Epithelial cell of proximal tubule (primary cell): ENCODE data around the gene FOXA2. TPM values are rescaled to one million over a fixed set of nuclear protein-coding genes. Genes with fewer than 3 reads are reported as not detected.

Source experiments
- DNase-seq: peaks from one replicate; pipeline ENCODE4 v3.0.0-alpha.2; 2011; ENCODE audit warnings: low read depth
- H3K4me3 ChIP-seq: 2 replicates; pipeline ENCODE4 v1.5.1; 2011; ENCODE audit warnings: low read depth, mild to moderate bottlenecking, low read length
- total RNA-seq: library from RNA; depleted of rRNA; stranded (reverse); fragments of >200 nt; gene quantifications from 2 replicates; pipeline ENCODE4 v1.2.3, GENCODE V29; 2015
- TF ChIP-seq, protein P1 (sequence below): conservative IDR thresholded peaks from 2 replicates; pipeline ENCODE4 v1.5.1; 2012; ENCODE audit warnings: low read depth, mild to moderate bottlenecking, low read length

Gene FOXA2
- total RNA-seq, 1 donor from 2014 or later, result not detected

DNA sequence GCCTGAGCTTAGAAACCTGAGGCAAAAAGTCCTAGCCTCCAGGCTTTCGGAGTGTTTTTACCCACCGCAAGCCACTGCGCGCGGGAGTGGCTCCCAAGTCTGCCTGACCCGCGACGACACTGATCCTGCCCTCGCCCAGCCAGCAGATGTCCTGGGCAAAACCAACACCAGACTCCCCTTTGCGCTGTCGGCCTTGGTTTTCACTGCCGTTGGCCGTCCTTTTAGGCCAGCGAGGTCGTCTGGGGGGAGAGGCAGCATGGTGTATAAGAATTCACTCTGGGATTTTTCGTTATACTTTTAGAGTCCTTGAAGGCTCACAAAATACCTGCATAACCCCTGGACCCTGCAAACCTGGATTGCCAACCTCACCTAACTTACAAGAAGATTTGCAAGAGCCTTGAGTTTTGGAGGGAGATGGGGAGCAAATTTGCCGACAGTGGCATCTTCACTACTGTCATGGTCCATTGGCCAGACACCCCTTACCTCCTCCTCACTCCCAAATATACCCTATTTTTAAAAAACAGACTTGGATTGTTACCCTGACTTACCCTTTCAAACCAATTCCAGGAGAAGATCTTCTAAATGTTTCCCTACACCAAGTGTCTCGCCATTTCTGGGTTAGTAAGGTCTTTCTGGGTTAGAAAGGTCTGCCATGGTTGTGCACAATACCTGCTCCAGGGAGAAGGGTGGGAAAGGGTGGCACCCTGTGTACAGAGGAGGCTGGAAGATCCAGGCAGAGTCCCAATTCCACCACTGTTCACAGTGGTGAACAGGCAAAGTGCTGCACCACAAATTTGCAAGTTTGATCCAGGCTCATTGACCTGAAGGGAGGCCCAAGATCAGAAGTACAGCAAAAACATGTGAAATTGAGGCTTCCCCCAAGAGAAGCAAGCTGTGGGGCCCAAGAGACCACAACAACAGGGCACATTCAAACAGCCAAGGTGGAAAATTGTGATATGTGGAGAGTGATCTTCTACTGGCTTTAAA, 4.4 kb downstream of the FOXA2 start:
- no peak for DNase-seq
- H3K4me3 ChIP-seq, result no peak overlapping the region
- TF ChIP-seq, protein P1, sequence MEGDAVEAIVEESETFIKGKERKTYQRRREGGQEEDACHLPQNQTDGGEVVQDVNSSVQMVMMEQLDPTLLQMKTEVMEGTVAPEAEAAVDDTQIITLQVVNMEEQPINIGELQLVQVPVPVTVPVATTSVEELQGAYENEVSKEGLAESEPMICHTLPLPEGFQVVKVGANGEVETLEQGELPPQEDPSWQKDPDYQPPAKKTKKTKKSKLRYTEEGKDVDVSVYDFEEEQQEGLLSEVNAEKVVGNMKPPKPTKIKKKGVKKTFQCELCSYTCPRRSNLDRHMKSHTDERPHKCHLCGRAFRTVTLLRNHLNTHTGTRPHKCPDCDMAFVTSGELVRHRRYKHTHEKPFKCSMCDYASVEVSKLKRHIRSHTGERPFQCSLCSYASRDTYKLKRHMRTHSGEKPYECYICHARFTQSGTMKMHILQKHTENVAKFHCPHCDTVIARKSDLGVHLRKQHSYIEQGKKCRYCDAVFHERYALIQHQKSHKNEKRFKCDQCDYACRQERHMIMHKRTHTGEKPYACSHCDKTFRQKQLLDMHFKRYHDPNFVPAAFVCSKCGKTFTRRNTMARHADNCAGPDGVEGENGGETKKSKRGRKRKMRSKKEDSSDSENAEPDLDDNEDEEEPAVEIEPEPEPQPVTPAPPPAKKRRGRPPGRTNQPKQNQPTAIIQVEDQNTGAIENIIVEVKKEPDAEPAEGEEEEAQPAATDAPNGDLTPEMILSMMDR, result no peak

DNA sequence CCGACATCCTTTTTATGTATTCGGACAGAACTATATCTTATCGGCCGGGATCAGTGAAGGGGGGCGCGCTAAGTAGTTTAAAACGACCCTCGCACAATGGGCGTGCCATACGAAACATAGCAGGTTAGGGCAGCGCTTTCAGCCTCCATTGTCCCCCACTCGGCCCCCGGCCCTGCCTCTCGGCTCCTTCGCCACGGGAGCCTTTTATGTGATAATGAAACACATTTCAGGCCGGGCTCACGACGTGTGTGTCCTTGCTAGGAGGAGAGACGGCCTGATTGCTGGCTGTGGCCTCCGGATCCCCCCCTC, 5.3 kb downstream of the FOXA2 start:
- H3K4me3 ChIP-seq, result no peak overlapping the region
- DNase-seq, result no peak
- TF ChIP-seq, protein P1, result no peak

DNA sequence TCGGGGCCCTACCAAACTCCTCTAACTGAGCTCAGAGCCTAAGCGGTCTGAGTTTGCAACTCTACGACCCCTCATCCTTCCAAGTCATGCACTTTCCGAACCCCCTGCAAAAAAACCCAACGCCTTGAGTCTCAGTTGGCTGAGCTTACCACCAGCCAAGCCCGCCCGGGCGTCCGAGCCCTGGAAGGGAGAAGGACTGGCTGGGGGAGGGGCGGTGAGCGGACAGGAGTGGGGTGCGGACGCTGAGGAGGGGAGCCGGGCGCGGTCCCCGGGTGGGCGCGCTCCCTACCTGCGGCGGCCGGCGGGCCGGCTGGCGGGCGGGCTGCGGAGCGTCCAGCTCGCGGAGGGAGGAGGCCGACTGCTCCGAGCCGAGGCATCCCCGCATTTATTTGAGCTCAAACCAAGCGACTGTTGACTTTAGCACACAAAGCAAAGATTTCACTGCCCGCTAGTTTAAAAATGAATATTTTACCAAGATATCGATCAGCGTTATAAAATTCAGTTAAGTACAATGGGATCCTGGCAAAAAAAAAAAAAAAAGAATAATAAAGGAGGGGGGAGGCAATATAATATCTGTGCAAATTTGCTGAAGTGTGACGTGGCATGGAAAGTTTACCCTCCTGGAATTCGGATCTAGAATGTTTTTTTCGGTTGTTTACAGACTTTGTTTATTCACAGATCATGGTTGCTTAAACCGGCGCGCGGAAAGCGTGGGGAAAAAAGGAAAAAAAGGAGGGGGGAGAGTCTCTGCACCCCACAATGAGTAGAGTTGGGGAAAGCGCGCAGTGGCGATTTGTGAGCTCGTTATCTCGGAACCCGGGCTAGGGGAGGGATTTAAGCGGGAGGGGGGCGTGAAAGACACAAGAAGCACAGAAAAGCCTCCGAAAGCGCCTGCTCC, 5.9 kb downstream of the FOXA2 start:
- TF ChIP-seq, protein P1, result no peak
- H3K4me3 ChIP-seq, result no peak overlapping the region
- DNase-seq, result no peak

DNA sequence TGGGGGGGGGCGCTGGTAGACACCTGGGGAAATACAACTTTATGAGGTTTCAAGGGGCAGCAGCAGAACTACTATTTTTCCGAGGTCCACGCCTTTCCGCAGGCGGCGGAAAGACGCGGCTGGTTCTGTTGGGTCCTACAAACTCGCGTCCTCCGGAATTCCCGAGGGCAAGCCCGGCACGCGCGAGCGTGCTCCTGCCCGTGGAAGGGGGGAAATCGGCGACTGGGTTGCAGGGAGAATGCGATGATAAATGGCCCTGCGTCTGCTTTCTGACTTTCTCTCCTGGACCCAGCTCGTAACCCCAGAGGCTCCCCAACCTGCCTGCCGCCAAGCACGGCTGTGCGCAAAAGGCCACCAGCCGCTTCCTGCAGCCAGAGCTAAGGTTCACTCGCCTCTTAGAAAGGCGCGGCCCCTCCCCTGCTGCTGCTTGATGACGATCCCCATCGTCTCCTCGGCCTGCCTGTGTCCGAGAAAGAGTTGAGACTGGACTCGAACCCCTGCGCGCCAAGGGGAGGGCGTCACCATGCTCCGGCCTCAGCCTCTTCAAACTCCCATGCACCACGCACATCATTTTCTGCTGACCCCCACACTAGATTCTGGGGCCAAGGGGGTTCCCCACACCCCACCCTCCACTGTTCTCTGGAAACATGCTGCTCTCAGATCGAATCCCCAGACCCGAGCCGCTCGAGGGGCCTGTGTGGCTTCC, 6.7 kb downstream of the FOXA2 start:
- DNase-seq, result no peak
- TF ChIP-seq, protein P1, result no peak
- H3K4me3 ChIP-seq, result no peak overlapping the region

DNA sequence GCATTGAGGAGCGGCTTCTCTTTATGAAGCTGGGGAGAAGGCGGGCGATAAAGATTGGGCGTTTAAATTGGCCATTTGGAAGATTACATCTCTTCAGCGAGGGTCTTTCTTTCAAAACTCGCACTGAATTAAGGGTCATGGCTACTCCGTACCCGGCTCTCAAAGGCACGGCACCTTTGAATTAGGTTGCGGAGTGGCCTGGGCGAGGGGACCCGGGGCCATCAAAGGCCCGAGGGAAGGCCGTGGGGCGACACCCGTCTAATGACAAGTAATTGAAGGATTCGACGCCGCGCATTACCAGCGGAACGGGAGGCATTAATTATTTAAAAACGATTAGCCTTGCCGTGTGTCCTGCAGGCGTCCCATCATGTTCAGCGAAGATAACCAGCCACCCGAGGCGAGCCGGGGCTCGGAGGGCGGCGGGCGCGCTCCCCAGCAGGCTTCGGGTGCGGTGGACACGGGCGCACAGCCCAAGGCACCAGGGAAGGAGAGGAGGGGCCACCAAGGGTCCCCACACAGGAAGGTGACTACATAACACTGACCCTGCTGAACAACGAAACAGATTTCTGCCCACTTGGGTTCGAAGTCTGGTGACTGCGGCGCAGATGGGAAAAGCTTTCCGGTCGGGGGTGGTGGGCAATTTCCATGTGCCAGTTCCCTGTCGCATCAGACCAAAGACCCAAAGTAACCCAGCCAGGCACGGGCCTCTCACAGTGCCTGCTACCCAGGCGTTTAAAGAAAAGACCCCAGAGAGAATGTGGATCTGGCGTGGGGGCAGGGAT, 7.4 kb downstream of the FOXA2 start:
- H3K4me3 ChIP-seq, result no peak overlapping the region
- TF ChIP-seq, protein P1, result no peak
- no peak for DNase-seq

DNA sequence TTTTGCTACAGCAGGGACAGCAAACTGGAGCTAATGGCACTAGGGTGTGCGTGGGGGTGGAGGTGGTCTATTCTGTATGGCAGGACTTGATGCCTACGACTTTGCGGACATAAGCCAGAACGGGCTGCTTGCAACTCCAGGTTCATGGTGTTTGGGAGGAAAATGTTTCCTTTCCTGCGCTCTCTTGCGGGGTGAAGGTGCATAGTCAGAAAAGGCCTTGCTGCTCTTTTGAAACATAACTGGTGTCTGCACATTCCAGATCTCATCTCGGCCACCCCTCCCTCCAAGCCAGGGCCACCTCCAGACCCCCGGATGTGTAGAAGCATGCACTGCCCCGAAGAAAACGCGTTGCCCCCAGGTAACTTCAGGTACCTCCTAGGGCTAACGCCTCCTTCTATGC, 8.1 kb downstream of the FOXA2 start:
- H3K4me3 ChIP-seq, result no peak overlapping the region

More for the DNA sequence above, 8.1 kb downstream of the FOXA2 start:
- TF ChIP-seq, protein P1, result no peak
- no peak for DNase-seq
